GM23338 (cell line): ENCODE results near the gene EMCN.

ENCODE experiments used
- CREB1 ChIP-seq: fragments of 250-450 bp; sonication (Bioruptor Pico); IDR thresholded peaks from 2 replicates; pipeline ENCODE4 v1.5.0; 2020; ENCODE audit warnings: low read depth, mild to moderate bottlenecking, moderate library complexity
- EZH2 ChIP-seq: fragments of 200-600 bp; sonication (generic); IDR thresholded peaks from one replicate; pipeline ENCODE4 v1.8.0; 2017; ENCODE audit warnings: antibody characterized with exemption, mild to moderate bottlenecking, low read depth; ENCODE audit not compliant: unreplicated experiment
- EZH2phosphoT487 ChIP-seq: fragments of 200-600 bp; sonication (generic); IDR thresholded peaks from one replicate; pipeline ENCODE4 v1.8.1; 2018; ENCODE audit warnings: antibody characterized with exemption; ENCODE audit not compliant: unreplicated experiment
- JUNB ChIP-seq: IDR thresholded peaks from one replicate; pipeline ENCODE4 v1.6.1; 2016; ENCODE audit warnings: antibody characterized with exemption; ENCODE audit not compliant: unreplicated experiment
- NANOG ChIP-seq: IDR thresholded peaks from 2 replicates; pipeline ENCODE4 v1.6.1; 2016; ENCODE audit warnings: antibody characterized with exemption, borderline replicate concordance
- POLR2AphosphoS5 ChIP-seq: IDR thresholded peaks from 2 replicates; pipeline ENCODE4 v1.6.1; 2016; ENCODE audit warnings: antibody characterized with exemption, low read depth
- STAT1 ChIP-seq: IDR thresholded peaks from one replicate; pipeline ENCODE4 v1.6.1; 2016; ENCODE audit warnings: antibody characterized with exemption; ENCODE audit not compliant: unreplicated experiment
- ZNF114 ChIP-seq: fragments of 250-450 bp; sonication (Bioruptor Pico); IDR thresholded peaks from 2 replicates; pipeline ENCODE4 v1.5.0; 2020; ENCODE audit warnings: mild to moderate bottlenecking, moderate library complexity
- ZNF331 ChIP-seq: fragments of 250-450 bp; sonication (Bioruptor Pico); IDR thresholded peaks from 2 replicates; pipeline ENCODE4 v1.5.0; 2020; ENCODE audit warnings: low read depth, mild to moderate bottlenecking, moderate library complexity
- TF ChIP-seq, protein P1 (sequence below), 2 experiments: fragments of 200-600 bp in 1 of 2; sonication (generic) in 1 of 2; conservative IDR thresholded peaks; 2 replicates each; pipeline versions ENCODE4 v1.5.1 to v1.6.1; 2016 to 2017; ENCODE audit warnings: antibody characterized with exemption in 2 of 2, low read depth in 2 of 2, mild to moderate bottlenecking in 2 of 2, moderate library complexity in 1 of 2
- TF ChIP-seq, protein P2 (sequence below): IDR thresholded peaks from one replicate; pipeline ENCODE4 v1.6.1; 2018; ENCODE audit warnings: antibody characterized with exemption; ENCODE audit not compliant: unreplicated experiment
- TF ChIP-seq, protein P3 (sequence below): IDR thresholded peaks from 2 replicates; pipeline ENCODE4 v1.6.1; 2016; ENCODE audit warnings: antibody characterized with exemption
- TF ChIP-seq, protein P4 (sequence below): fragments of 250-450 bp; sonication (Bioruptor Pico); IDR thresholded peaks from 2 replicates; pipeline ENCODE4 v1.5.0; 2020; ENCODE audit warnings: mild to moderate bottlenecking, moderate library complexity

DNA sequence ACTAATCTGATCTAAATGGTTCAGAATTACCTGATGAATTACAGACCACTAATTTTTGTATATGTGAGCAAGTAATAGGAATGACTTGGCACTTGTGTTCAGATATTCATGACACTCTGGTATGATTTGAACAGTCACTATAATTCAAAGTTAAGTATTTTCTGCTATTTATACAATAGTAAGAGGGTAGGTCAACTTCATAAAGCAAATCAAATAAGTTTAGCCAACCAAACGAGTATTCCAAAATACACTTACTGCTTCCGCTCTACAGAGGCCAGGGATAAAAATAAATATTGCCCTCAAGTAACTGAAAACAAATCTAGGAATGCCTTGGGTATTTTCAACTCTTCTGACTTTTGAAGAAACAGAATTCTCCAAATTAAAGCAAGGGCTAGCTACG lies 9.1 kb downstream of the EMCN start:
- TF ChIP-seq, protein P1, sequence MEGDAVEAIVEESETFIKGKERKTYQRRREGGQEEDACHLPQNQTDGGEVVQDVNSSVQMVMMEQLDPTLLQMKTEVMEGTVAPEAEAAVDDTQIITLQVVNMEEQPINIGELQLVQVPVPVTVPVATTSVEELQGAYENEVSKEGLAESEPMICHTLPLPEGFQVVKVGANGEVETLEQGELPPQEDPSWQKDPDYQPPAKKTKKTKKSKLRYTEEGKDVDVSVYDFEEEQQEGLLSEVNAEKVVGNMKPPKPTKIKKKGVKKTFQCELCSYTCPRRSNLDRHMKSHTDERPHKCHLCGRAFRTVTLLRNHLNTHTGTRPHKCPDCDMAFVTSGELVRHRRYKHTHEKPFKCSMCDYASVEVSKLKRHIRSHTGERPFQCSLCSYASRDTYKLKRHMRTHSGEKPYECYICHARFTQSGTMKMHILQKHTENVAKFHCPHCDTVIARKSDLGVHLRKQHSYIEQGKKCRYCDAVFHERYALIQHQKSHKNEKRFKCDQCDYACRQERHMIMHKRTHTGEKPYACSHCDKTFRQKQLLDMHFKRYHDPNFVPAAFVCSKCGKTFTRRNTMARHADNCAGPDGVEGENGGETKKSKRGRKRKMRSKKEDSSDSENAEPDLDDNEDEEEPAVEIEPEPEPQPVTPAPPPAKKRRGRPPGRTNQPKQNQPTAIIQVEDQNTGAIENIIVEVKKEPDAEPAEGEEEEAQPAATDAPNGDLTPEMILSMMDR (conservative IDR thresholded peaks at IDR 0.05; ENCODE audit: low read depth in 2 of 2), result no peak
- TF ChIP-seq, protein P2, sequence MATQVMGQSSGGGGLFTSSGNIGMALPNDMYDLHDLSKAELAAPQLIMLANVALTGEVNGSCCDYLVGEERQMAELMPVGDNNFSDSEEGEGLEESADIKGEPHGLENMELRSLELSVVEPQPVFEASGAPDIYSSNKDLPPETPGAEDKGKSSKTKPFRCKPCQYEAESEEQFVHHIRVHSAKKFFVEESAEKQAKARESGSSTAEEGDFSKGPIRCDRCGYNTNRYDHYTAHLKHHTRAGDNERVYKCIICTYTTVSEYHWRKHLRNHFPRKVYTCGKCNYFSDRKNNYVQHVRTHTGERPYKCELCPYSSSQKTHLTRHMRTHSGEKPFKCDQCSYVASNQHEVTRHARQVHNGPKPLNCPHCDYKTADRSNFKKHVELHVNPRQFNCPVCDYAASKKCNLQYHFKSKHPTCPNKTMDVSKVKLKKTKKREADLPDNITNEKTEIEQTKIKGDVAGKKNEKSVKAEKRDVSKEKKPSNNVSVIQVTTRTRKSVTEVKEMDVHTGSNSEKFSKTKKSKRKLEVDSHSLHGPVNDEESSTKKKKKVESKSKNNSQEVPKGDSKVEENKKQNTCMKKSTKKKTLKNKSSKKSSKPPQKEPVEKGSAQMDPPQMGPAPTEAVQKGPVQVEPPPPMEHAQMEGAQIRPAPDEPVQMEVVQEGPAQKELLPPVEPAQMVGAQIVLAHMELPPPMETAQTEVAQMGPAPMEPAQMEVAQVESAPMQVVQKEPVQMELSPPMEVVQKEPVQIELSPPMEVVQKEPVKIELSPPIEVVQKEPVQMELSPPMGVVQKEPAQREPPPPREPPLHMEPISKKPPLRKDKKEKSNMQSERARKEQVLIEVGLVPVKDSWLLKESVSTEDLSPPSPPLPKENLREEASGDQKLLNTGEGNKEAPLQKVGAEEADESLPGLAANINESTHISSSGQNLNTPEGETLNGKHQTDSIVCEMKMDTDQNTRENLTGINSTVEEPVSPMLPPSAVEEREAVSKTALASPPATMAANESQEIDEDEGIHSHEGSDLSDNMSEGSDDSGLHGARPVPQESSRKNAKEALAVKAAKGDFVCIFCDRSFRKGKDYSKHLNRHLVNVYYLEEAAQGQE, result no peak
- no peak for TF ChIP-seq EZH2
- no peak for TF ChIP-seq POLR2AphosphoS5
- TF ChIP-seq CREB1 (CRISPR knock-in tag), result no peak
- no peak for TF ChIP-seq STAT1
- TF ChIP-seq JUNB, result no peak
- TF ChIP-seq NANOG, result no peak
- no peak for TF ChIP-seq EZH2phosphoT487
- no peak for TF ChIP-seq ZNF331
- TF ChIP-seq, protein P3, sequence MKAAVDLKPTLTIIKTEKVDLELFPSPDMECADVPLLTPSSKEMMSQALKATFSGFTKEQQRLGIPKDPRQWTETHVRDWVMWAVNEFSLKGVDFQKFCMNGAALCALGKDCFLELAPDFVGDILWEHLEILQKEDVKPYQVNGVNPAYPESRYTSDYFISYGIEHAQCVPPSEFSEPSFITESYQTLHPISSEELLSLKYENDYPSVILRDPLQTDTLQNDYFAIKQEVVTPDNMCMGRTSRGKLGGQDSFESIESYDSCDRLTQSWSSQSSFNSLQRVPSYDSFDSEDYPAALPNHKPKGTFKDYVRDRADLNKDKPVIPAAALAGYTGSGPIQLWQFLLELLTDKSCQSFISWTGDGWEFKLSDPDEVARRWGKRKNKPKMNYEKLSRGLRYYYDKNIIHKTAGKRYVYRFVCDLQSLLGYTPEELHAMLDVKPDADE, result no peak
- TF ChIP-seq, protein P4, sequence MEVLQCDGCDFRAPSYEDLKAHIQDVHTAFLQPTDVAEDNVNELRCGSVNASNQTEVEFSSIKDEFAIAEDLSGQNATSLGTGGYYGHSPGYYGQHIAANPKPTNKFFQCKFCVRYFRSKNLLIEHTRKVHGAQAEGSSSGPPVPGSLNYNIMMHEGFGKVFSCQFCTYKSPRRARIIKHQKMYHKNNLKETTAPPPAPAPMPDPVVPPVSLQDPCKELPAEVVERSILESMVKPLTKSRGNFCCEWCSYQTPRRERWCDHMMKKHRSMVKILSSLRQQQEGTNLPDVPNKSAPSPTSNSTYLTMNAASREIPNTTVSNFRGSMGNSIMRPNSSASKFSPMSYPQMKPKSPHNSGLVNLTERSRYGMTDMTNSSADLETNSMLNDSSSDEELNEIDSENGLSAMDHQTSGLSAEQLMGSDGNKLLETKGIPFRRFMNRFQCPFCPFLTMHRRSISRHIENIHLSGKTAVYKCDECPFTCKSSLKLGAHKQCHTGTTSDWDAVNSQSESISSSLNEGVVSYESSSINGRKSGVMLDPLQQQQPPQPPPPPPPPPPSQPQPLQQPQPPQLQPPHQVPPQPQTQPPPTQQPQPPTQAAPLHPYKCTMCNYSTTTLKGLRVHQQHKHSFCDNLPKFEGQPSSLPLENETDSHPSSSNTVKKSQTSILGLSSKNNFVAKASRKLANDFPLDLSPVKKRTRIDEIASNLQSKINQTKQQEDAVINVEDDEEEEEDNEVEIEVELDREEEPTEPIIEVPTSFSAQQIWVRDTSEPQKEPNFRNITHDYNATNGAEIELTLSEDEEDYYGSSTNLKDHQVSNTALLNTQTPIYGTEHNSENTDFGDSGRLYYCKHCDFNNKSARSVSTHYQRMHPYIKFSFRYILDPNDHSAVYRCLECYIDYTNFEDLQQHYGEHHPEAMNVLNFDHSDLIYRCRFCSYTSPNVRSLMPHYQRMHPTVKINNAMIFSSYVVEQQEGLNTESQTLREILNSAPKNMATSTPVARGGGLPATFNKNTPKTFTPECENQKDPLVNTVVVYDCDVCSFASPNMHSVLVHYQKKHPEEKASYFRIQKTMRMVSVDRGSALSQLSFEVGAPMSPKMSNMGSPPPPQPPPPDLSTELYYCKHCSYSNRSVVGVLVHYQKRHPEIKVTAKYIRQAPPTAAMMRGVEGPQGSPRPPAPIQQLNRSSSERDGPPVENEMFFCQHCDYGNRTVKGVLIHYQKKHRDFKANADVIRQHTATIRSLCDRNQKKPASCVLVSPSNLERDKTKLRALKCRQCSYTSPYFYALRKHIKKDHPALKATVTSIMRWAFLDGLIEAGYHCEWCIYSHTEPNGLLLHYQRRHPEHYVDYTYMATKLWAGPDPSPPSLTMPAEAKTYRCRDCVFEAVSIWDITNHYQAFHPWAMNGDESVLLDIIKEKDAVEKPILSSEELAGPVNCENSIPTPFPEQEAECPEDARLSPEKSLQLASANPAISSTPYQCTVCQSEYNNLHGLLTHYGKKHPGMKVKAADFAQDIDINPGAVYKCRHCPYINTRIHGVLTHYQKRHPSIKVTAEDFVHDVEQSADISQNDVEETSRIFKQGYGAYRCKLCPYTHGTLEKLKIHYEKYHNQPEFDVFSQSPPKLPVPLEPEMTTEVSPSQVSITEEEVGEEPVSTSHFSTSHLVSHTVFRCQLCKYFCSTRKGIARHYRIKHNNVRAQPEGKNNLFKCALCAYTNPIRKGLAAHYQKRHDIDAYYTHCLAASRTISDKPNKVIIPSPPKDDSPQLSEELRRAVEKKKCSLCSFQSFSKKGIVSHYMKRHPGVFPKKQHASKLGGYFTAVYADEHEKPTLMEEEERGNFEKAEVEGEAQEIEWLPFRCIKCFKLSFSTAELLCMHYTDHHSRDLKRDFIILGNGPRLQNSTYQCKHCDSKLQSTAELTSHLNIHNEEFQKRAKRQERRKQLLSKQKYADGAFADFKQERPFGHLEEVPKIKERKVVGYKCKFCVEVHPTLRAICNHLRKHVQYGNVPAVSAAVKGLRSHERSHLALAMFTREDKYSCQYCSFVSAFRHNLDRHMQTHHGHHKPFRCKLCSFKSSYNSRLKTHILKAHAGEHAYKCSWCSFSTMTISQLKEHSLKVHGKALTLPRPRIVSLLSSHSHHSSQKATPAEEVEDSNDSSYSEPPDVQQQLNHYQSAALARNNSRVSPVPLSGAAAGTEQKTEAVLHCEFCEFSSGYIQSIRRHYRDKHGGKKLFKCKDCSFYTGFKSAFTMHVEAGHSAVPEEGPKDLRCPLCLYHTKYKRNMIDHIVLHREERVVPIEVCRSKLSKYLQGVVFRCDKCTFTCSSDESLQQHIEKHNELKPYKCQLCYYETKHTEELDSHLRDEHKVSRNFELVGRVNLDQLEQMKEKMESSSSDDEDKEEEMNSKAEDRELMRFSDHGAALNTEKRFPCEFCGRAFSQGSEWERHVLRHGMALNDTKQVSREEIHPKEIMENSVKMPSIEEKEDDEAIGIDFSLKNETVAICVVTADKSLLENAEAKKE, result no peak
- no peak for TF ChIP-seq ZNF114 (CRISPR knock-in tag)
